ENCODE measurements around the gene PAFAH1B1.
"Not testable (repeated sequence)": the region's sequence is repeated elsewhere in the genome, so short reads cannot be mapped to it uniquely, and the experiment has no call there.

DNA sequence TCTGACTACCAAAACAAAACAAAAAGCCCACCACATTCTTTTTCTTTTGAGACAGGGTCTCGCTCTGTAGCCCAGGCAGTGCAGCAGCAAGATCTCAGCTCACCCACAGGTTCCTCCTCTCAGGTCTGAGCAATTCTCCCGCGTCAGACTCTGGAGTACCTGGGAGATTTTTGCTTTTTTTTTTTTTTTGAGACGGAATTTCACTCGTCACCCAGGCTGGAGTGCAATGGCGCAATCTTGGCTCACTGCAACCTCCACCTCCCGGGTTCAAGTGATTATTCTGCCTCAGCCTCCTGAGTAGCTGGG is 21.2 kb upstream of the PAFAH1B1 start:
- TF ChIP-seq EZH2 (IDR thresholded peaks at IDR 0.05; ENCODE audit: low read depth, unreplicated experiment); REST (IDR thresholded peaks at IDR 0.05; ENCODE audit: unreplicated experiment); POLR2AphosphoS5 (IDR thresholded peaks at IDR 0.05; ENCODE audit: low read depth); ETS1 (IDR thresholded peaks at IDR 0.05); EZH2phosphoT487 (IDR thresholded peaks at IDR 0.05; ENCODE audit: unreplicated experiment); CREB1 (CRISPR knock-in tag; IDR thresholded peaks at IDR 0.05; ENCODE audit: low read depth); ZNF331 (CRISPR knock-in tag; IDR thresholded peaks at IDR 0.05; ENCODE audit: low read depth); JUNB (IDR thresholded peaks at IDR 0.05; ENCODE audit: unreplicated experiment); ZNF114 (CRISPR knock-in tag; IDR thresholded peaks at IDR 0.05): not testable (repeated sequence)
- TF ChIP-seq, protein P1, sequence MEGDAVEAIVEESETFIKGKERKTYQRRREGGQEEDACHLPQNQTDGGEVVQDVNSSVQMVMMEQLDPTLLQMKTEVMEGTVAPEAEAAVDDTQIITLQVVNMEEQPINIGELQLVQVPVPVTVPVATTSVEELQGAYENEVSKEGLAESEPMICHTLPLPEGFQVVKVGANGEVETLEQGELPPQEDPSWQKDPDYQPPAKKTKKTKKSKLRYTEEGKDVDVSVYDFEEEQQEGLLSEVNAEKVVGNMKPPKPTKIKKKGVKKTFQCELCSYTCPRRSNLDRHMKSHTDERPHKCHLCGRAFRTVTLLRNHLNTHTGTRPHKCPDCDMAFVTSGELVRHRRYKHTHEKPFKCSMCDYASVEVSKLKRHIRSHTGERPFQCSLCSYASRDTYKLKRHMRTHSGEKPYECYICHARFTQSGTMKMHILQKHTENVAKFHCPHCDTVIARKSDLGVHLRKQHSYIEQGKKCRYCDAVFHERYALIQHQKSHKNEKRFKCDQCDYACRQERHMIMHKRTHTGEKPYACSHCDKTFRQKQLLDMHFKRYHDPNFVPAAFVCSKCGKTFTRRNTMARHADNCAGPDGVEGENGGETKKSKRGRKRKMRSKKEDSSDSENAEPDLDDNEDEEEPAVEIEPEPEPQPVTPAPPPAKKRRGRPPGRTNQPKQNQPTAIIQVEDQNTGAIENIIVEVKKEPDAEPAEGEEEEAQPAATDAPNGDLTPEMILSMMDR (conservative IDR thresholded peaks at IDR 0.05; ENCODE audit: low read depth in 2 of 2) = not testable (repeated sequence)
- TF ChIP-seq, protein P2, sequence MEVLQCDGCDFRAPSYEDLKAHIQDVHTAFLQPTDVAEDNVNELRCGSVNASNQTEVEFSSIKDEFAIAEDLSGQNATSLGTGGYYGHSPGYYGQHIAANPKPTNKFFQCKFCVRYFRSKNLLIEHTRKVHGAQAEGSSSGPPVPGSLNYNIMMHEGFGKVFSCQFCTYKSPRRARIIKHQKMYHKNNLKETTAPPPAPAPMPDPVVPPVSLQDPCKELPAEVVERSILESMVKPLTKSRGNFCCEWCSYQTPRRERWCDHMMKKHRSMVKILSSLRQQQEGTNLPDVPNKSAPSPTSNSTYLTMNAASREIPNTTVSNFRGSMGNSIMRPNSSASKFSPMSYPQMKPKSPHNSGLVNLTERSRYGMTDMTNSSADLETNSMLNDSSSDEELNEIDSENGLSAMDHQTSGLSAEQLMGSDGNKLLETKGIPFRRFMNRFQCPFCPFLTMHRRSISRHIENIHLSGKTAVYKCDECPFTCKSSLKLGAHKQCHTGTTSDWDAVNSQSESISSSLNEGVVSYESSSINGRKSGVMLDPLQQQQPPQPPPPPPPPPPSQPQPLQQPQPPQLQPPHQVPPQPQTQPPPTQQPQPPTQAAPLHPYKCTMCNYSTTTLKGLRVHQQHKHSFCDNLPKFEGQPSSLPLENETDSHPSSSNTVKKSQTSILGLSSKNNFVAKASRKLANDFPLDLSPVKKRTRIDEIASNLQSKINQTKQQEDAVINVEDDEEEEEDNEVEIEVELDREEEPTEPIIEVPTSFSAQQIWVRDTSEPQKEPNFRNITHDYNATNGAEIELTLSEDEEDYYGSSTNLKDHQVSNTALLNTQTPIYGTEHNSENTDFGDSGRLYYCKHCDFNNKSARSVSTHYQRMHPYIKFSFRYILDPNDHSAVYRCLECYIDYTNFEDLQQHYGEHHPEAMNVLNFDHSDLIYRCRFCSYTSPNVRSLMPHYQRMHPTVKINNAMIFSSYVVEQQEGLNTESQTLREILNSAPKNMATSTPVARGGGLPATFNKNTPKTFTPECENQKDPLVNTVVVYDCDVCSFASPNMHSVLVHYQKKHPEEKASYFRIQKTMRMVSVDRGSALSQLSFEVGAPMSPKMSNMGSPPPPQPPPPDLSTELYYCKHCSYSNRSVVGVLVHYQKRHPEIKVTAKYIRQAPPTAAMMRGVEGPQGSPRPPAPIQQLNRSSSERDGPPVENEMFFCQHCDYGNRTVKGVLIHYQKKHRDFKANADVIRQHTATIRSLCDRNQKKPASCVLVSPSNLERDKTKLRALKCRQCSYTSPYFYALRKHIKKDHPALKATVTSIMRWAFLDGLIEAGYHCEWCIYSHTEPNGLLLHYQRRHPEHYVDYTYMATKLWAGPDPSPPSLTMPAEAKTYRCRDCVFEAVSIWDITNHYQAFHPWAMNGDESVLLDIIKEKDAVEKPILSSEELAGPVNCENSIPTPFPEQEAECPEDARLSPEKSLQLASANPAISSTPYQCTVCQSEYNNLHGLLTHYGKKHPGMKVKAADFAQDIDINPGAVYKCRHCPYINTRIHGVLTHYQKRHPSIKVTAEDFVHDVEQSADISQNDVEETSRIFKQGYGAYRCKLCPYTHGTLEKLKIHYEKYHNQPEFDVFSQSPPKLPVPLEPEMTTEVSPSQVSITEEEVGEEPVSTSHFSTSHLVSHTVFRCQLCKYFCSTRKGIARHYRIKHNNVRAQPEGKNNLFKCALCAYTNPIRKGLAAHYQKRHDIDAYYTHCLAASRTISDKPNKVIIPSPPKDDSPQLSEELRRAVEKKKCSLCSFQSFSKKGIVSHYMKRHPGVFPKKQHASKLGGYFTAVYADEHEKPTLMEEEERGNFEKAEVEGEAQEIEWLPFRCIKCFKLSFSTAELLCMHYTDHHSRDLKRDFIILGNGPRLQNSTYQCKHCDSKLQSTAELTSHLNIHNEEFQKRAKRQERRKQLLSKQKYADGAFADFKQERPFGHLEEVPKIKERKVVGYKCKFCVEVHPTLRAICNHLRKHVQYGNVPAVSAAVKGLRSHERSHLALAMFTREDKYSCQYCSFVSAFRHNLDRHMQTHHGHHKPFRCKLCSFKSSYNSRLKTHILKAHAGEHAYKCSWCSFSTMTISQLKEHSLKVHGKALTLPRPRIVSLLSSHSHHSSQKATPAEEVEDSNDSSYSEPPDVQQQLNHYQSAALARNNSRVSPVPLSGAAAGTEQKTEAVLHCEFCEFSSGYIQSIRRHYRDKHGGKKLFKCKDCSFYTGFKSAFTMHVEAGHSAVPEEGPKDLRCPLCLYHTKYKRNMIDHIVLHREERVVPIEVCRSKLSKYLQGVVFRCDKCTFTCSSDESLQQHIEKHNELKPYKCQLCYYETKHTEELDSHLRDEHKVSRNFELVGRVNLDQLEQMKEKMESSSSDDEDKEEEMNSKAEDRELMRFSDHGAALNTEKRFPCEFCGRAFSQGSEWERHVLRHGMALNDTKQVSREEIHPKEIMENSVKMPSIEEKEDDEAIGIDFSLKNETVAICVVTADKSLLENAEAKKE (CRISPR knock-in tag; IDR thresholded peaks at IDR 0.05) = not testable (repeated sequence)

Measured in GM23338 (cell line).